GM18511 (cell line): ENCODE measurements around the gene GGT6.
"Not testable (repeated sequence)": the region's sequence is repeated elsewhere in the genome, so short reads cannot be mapped to it uniquely, and the experiment has no call there.

Experiments
- ATAC-seq: cut with Tn5 transposase; IDR thresholded peaks from one replicate; pipeline ENCODE4 v1.9.1; 2021; ENCODE audit warnings: mild to moderate bottlenecking, moderate library complexity; ENCODE audit not compliant: unreplicated experiment

Gene GGT6

GRCh38 chr17:4560421-4560820, at the start of gene GGT6:
TSS of gene GGT6 (minus strand) at chr17:4560577. CDS start at chr17:4560521, 56 bp downstream.
- no peak for ATAC-seq

GRCh38 chr17:4610162-4610561, 49.8 kb upstream of the GGT6 start:
- no peak for ATAC-seq

GRCh38 chr17:4609761-4610160, 49.4 kb upstream of the GGT6 start:
- no peak for ATAC-seq

- ATAC-seq: no peak
Measured at GRCh38 chr17:4607773-4608187, 47.4 kb upstream of the GGT6 start.

GRCh38 chr17:4607261-4607741, 46.9 kb upstream of the GGT6 start:
- ATAC-seq: no peak

- no peak for ATAC-seq
Measured at GRCh38 chr17:4605826-4606225, 45.4 kb upstream of the GGT6 start.

GRCh38 chr17:4604736-4605135, 44.4 kb upstream of the GGT6 start:
- ATAC-seq: not testable (repeated sequence)

- ATAC-seq: no peak
Measured at GRCh38 chr17:4604111-4604644, 43.8 kb upstream of the GGT6 start.

GRCh38 chr17:4602041-4602440, 41.7 kb upstream of the GGT6 start:
- no peak for ATAC-seq

- ATAC-seq: no peak
Measured at GRCh38 chr17:4601326-4601725, 40.9 kb upstream of the GGT6 start.

- no peak for ATAC-seq
Measured at GRCh38 chr17:4600563-4600962, 40.2 kb upstream of the GGT6 start.

- ATAC-seq: no peak
Measured at GRCh38 chr17:4599505-4600281, 39.3 kb upstream of the GGT6 start.

GRCh38 chr17:4598776-4599504, 38.6 kb upstream of the GGT6 start:
- no peak for ATAC-seq

- ATAC-seq: no peak
Measured at GRCh38 chr17:4597975-4598374, 37.6 kb upstream of the GGT6 start.

GRCh38 chr17:4596636-4597380, 36.4 kb upstream of the GGT6 start:
- ATAC-seq: no peak

- not testable (repeated sequence) for ATAC-seq
Measured at GRCh38 chr17:4595685-4596342, 35.4 kb upstream of the GGT6 start.

- ATAC-seq: no peak
Measured at GRCh38 chr17:4594931-4595684, 34.7 kb upstream of the GGT6 start.

- no peak for ATAC-seq
Measured at GRCh38 chr17:4594406-4594805, 34.0 kb upstream of the GGT6 start.

- no peak for ATAC-seq
Measured at GRCh38 chr17:4593021-4593421, 32.6 kb upstream of the GGT6 start.
